Measurements from ENCODE around the gene SHANK1.

The SHANK1 gene

GRCh38 chr19:50651174-50651573 lies 68.4 kb downstream of the SHANK1 start:
- in situ Hi-C loops (cut with MboI; ENCODE audit: low sequenced_read_pairs, unreplicated experiment) = no loop called here
- TF ChIP-seq, protein P1, sequence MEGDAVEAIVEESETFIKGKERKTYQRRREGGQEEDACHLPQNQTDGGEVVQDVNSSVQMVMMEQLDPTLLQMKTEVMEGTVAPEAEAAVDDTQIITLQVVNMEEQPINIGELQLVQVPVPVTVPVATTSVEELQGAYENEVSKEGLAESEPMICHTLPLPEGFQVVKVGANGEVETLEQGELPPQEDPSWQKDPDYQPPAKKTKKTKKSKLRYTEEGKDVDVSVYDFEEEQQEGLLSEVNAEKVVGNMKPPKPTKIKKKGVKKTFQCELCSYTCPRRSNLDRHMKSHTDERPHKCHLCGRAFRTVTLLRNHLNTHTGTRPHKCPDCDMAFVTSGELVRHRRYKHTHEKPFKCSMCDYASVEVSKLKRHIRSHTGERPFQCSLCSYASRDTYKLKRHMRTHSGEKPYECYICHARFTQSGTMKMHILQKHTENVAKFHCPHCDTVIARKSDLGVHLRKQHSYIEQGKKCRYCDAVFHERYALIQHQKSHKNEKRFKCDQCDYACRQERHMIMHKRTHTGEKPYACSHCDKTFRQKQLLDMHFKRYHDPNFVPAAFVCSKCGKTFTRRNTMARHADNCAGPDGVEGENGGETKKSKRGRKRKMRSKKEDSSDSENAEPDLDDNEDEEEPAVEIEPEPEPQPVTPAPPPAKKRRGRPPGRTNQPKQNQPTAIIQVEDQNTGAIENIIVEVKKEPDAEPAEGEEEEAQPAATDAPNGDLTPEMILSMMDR (IDR thresholded peaks at IDR 0.05; ENCODE audit: borderline replicate concordance, control extremely low read depth, extremely low read depth, insufficient read depth, missing control alignments) = no peak
- DNase-seq (ENCODE audit: low spot score) = no peak

- no peak for DNase-seq (ENCODE audit: low spot score)
- in situ Hi-C loops (cut with MboI; ENCODE audit: low sequenced_read_pairs, unreplicated experiment) = no loop called here
- TF ChIP-seq, protein P1 (IDR thresholded peaks at IDR 0.05; ENCODE audit: borderline replicate concordance, control extremely low read depth, extremely low read depth, insufficient read depth, missing control alignments) = no peak
These were observed 69.9 kb downstream of the SHANK1 start, which contains the start of gene C19orf81 for GRCh38 chr19:50649433-50650391. C19orf81 (plus strand) TSS chr19:50649445; CDS start chr19:50649445, 0 bp downstream.

DNA sequence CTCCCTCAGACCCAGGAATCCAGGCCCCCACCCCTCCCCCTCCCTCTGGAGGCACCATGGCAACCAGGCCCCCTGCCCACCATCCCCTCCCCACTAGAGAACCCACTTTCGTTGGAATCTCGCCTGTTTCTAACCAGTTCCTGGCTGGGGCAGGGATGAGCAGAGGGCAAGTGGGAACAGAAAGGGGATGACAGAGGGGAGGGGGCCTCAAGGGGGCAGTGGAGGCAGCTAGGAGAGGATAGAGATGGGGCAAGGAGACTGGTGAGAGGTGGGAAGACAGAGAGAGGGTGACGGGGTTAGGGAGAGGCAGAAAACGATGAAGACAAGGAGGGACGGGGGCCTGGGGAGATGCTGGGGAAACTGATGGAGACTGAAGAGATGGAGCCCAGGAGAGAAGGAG lies 70.9 kb downstream of the SHANK1 start:
- no peak for DNase-seq (ENCODE audit: low spot score)
- TF ChIP-seq, protein P1 (IDR thresholded peaks at IDR 0.05; ENCODE audit: borderline replicate concordance, control extremely low read depth, extremely low read depth, insufficient read depth, missing control alignments) = no peak
- in situ Hi-C loops (cut with MboI; ENCODE audit: low sequenced_read_pairs, unreplicated experiment) = no loop called here

- no peak for DNase-seq (ENCODE audit: low spot score)
- in situ Hi-C loops (cut with MboI; ENCODE audit: low sequenced_read_pairs, unreplicated experiment) = no loop called here
- TF ChIP-seq, protein P1 (IDR thresholded peaks at IDR 0.05; ENCODE audit: borderline replicate concordance, control extremely low read depth, extremely low read depth, insufficient read depth, missing control alignments) = no peak
These were observed 71.6 kb downstream of the SHANK1 start for GRCh38 chr19:50647879-50648615.

DNA sequence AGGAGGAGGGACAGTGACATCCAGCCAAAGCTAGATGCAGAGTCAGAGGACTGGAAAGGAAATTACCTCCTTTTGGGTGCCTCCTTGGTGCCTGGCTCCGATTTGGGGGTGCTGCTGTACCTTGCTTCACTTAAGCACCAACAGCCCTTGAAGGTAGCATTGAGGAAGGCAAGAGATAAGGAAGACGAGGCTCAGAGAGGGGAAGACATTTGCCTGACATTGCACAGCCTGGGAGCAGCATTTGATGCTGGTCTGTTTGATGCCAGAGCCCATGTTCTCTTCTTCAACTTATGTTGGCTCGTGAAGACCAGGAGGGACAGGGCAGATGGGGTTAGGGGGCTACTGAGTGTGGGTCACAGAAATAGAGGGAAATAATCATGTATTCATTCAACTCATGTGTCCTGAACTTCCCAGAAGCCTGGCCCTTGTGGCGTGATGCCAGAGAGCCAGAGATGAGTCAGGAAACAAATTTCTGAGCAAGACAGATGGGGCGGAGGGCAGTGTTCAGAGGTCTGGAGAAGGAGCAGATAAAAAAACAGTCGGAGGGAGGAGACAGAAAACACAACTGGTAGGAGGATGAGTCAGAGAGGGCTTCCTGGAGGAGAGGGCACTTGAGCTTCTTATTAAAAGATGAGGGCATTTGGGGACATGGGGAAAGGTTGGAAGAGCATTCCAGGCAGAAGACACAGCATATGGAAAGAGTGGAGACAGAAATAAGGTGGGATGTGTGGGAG lies 73.4 kb downstream of the SHANK1 start:
- TF ChIP-seq, protein P1 (IDR thresholded peaks at IDR 0.05; ENCODE audit: borderline replicate concordance, control extremely low read depth, extremely low read depth, insufficient read depth, missing control alignments) = no peak
- DNase-seq (ENCODE audit: low spot score) = no peak
- in situ Hi-C loops (cut with MboI; ENCODE audit: low sequenced_read_pairs, unreplicated experiment) = no loop called here

- TF ChIP-seq, protein P1 (IDR thresholded peaks at IDR 0.05; ENCODE audit: borderline replicate concordance, control extremely low read depth, extremely low read depth, insufficient read depth, missing control alignments) = no peak
- DNase-seq (ENCODE audit: low spot score) = no peak
- in situ Hi-C loops (cut with MboI; ENCODE audit: low sequenced_read_pairs, unreplicated experiment) = no loop called here
These were observed 74.5 kb downstream of the SHANK1 start for GRCh38 chr19:50645107-50645506.

All from GM13976 (cell line).